WTC11 (cell line): ENCODE measurements around the gene TSPAN9.

Experiments
- SMAD4 ChIP-seq: sonication (generic); formaldehyde crosslinking; IDR thresholded peaks from 2 replicates; pipeline ENCODE4 v1.8.0; 2022; ENCODE audit warnings: mild to moderate bottlenecking, missing genetic modification reagents
- TF ChIP-seq, protein P1 (sequence below): fragments of 200-600 bp; IDR thresholded peaks from 2 replicates; pipeline ENCODE4 v1.8.0; 2022; ENCODE audit warnings: antibody characterized with exemption
- TF ChIP-seq, protein P2 (sequence below): sonication (generic); formaldehyde crosslinking; IDR thresholded peaks from 2 replicates; pipeline ENCODE4 v1.8.0; 2022; ENCODE audit warnings: missing genetic modification reagents

DNA sequence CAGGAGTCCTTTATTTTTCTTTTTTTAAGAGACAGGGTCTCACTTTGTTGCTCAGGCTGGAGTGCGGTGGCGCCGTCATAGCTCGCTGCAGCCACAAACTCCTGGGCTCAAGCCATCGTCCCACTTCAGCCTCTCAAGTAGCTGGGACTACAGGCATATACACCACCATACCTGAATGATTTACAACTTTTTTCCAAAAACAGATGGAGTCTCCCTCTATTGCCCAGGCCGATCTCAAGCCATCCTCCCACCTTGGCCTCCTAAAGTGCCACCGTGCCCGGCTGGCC lies 205.1 kb downstream of the TSPAN9 start:
- TF ChIP-seq, protein P1, sequence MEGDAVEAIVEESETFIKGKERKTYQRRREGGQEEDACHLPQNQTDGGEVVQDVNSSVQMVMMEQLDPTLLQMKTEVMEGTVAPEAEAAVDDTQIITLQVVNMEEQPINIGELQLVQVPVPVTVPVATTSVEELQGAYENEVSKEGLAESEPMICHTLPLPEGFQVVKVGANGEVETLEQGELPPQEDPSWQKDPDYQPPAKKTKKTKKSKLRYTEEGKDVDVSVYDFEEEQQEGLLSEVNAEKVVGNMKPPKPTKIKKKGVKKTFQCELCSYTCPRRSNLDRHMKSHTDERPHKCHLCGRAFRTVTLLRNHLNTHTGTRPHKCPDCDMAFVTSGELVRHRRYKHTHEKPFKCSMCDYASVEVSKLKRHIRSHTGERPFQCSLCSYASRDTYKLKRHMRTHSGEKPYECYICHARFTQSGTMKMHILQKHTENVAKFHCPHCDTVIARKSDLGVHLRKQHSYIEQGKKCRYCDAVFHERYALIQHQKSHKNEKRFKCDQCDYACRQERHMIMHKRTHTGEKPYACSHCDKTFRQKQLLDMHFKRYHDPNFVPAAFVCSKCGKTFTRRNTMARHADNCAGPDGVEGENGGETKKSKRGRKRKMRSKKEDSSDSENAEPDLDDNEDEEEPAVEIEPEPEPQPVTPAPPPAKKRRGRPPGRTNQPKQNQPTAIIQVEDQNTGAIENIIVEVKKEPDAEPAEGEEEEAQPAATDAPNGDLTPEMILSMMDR: no peak
- no peak for TF ChIP-seq SMAD4 (CRISPR knock-in tag)
- TF ChIP-seq, protein P2, sequence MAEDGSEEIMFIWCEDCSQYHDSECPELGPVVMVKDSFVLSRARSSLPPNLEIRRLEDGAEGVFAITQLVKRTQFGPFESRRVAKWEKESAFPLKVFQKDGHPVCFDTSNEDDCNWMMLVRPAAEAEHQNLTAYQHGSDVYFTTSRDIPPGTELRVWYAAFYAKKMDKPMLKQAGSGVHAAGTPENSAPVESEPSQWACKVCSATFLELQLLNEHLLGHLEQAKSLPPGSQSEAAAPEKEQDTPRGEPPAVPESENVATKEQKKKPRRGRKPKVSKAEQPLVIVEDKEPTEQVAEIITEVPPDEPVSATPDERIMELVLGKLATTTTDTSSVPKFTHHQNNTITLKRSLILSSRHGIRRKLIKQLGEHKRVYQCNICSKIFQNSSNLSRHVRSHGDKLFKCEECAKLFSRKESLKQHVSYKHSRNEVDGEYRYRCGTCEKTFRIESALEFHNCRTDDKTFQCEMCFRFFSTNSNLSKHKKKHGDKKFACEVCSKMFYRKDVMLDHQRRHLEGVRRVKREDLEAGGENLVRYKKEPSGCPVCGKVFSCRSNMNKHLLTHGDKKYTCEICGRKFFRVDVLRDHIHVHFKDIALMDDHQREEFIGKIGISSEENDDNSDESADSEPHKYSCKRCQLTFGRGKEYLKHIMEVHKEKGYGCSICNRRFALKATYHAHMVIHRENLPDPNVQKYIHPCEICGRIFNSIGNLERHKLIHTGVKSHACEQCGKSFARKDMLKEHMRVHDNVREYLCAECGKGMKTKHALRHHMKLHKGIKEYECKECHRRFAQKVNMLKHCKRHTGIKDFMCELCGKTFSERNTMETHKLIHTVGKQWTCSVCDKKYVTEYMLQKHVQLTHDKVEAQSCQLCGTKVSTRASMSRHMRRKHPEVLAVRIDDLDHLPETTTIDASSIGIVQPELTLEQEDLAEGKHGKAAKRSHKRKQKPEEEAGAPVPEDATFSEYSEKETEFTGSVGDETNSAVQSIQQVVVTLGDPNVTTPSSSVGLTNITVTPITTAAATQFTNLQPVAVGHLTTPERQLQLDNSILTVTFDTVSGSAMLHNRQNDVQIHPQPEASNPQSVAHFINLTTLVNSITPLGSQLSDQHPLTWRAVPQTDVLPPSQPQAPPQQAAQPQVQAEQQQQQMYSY (CRISPR knock-in tag): no peak
